GM18951 (cell line): ENCODE data around the gene TTC34.

Experiments
- POLR2A ChIP-seq: IDR thresholded peaks from 4 replicates; pipeline ENCODE4 v1.6.1; 2011; ENCODE audit warnings: mild to moderate bottlenecking; ENCODE audit not compliant: insufficient read length, insufficient read depth; ENCODE audit errors: extremely low read depth
- in situ Hi-C: fragments of 300-500 bp; cut with MboI; formaldehyde crosslinking; loops from one replicate; pipeline ENCODE4 v1.12.0; 2022; ENCODE audit warnings: low sequenced_read_pairs, mixed read lengths, inconsistent platforms; ENCODE audit not compliant: unreplicated experiment

TTC34 gene

DNA sequence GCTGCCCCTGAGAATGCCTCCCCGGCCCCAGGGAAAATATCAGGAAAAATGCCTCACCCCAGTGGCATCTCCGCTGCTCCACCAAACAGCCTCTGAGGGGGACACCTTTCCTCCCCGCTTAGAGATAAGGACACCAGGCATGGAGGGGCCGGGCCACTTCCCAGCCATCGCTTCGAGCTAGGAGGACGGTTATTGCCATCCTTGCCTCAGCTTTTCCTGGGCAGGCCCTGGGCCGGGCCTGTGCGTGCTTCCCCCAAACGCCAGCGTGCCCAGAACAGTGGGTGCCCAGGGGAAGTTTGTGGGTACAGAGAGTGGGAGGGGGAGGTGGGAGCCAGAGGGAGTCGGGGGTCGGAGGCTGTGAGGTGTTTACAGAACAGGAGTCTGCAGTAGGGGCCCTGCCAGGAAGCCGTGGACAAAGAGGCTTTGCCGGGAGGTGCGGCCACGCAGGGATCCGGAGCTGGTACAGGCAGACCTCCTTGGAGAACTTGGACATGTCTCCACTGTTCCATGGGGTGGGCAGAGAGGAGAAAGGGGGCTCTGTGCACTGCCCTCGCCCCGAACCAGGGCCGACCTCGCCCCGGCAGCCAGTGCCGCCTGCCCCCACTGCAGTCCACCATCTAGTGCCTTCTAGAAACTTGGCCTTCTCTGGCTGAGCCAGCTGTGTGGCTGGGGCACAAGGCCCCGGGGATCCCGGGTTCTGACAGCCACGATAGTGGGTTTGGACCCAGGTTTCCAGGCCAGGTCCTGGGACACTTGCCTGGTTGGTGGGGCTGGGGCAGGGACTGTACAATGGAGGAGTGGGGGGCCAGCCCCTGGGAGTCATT, 33.5 kb upstream of the TTC34 start:
- in situ Hi-C loops: no loop called here
- TF ChIP-seq POLR2A: no peak

- in situ Hi-C loops: no loop called here
- no peak for TF ChIP-seq POLR2A
Observed at GRCh38 chr1:2834146-2834475, 32.6 kb upstream of the TTC34 start.

- TF ChIP-seq POLR2A: no peak
- in situ Hi-C loops: no loop called here
Observed at GRCh38 chr1:2833454-2834145, 32.1 kb upstream of the TTC34 start.

DNA sequence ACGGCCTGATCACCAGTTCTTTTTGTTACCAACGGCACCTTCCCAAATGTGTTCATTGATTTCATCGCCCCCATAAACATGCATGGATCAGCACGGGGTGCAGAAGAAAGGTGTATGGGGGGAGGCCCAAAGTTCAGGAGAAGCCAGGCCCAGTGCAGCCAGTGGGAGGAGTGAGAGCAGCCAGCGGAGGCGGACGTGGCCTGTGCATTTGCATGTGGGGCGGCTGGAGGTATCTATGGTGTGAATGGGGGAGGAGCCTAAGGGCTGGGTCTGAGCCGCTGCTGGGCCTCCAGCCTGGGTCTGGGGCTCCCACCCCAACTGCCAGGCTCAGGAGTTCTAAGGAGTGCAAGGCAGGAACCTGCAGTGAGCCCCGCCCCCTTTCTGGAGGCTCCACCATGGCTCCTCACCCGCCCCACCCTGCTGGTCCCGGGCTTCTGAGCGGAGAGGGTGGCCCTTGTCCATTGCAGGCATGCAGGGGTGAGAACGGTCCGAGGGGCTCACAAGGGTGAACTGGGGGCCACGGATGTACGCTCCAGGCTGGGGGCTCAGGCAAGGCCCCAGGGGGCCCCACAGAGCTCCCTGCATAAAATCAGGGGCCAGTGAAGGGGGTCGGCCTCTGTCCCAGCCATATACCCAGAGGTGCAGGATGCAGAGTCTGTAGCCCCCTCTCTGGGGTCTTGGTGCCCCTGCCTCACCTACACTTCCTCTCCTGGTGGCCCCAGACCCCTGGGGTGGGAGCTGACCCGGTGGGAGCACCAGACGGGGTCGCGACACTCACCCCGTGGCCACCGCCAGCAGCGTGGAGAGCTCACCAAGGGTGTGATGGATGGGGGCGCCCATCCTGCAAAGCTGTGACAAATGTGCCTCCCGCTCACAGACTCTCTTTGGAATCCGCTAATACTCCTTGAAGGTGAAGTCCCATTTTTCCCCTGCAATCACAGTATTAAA, 31.3 kb upstream of the TTC34 start:
- in situ Hi-C loops: no loop called here
- no peak for TF ChIP-seq POLR2A

DNA sequence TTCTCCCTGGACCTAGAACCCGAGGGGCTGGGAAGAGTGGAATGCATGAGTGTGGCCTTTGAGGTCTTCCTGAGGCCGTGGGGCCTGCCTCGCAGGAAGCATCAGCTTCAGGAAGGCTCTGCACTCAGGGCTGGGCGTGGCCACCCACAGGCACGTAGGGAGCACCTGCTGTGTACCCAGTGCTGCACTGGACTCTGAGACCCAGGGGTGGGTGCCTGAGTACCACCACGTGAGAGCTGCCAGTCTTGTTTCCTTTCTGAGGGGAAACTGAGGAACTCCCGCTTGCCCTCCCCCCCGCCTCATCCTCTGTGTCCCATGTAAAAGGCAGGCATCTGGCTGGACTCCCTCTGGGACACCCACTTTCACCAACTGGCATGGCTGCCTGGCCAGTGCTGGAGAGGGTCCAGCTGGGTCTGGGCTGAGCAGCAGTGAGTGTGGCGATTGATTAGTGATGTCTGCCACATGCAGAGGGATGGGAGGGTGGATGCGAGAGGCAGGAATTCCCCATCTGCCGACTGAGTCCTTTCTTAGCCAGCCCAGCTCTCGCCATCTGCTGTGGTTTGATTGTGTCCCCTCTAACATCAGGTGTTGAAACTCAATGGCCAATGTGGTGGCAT, 30.2 kb upstream of the TTC34 start:
- in situ Hi-C loops: no loop called here
- TF ChIP-seq POLR2A: no peak

DNA sequence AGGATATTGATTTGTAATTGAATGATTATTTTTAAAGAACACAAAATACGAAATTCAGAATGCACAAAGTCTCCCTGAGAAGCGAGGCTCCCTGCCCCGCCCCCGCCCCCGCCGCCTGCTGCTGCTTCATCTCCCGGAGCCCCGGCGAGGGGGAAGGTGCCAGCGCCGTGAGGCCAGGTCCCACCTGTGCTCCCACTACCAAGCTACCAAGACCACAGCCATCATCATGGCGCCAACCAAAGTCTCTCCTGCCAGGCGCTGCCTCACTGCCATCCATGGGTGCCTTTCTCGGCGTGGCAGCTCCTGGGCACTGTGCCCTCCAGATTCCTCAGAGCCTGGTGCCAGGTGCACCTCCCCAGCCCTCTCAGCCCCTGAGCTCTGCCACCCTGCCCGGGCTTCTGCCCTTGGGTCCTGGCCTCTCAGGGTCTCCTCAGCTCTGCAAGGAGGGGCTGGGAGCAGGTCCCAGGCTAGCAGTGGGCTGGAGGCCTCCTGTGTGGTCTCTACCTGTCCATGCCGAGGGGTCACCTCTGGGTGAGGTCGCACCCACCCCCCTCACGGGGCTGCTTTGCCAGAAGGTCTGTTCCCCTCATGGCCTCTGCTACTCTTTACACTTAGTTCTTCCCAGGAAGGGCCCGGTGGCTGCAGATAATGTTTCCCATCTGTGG, 29.4 kb upstream of the TTC34 start:
- no peak for TF ChIP-seq POLR2A

DNA sequence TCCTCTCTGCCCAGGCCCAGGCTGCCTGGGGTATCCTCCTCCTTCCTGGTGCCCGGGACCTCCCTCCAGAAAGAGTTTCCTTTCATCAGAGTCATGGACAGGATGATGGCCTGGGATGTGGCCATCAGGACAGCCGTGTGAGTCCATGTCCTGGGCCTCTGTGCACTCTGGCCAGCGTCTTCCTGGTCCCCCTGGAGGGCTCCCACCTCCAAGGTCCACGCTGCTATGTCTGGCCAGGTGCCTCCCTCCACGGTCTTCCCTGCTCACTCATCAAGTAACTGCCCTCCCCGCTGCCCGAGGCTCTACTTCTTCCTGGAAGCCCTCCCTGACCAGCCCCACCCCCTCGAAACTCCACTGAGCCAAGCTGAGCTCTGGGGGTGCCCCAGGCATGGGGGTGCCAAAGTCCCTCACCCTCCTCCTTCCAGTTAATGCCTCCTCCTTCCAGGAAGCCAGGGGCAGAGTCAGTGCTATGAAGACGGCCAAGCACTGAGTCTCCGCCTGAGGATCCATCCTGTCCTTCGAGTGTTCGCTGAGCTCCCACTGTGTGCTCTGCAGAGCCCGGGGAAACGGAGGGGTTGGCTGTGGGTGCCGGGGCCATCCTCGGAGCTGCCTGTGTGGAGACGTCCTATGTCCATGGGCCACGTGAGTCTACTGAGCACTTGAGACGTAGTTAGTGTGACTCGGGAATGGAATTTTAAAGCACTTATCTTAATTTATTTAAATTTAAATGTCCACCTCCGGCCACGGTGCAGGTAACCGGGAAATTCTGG, 28.5 kb upstream of the TTC34 start:
- in situ Hi-C loops: no loop called here
- TF ChIP-seq POLR2A: no peak

More for the DNA sequence above, 29.4 kb upstream of the TTC34 start:
- in situ Hi-C loops: no loop called here

DNA sequence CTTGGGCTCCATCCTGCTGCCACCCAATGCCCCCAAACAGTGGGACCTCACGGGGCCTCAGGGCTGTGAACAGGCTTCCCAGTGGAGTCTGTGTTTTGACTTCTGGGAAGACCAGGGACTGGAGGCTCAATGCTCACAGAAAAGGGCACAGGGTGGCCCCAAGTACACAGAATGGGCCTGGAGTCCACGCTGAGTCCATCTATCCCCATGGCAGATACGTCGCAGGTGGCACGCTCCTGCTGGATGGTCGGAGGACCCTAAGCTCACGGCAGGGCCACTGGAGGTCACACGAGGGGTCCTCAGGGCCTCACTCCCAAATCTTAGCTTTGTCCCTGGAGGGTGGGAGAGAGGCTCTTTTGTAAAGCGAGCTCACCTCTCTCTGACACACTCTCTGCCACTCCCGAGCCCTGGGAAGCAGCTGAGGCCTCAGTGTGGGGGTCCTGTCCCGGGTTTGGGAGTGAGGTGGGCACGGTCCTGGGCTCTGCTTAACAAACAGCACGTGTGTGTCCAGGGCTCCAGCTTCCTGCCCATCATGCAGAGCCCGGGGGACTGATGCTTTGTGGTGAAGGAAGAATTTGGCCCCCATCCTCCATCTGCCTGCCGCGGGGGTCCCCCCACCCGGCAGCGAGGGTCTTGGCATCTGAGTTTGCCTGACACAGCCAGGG, 27.2 kb upstream of the TTC34 start:
- in situ Hi-C loops: no loop called here
- TF ChIP-seq POLR2A: no peak

- TF ChIP-seq POLR2A: no peak
- in situ Hi-C loops: no loop called here
Observed at GRCh38 chr1:2826736-2827292, 25.3 kb upstream of the TTC34 start.

GRCh38 chr1:2826316-2826715, 24.8 kb upstream of the TTC34 start:
- TF ChIP-seq POLR2A: no peak
- in situ Hi-C loops: no loop called here
